Measurements from ENCODE around the gene INKA1. TPM values are rescaled to one million over a fixed set of nuclear protein-coding genes. Genes with fewer than 3 reads are reported as not detected.

The INKA1 gene
- total and polyA plus RNA-seq, 9 of the 15 experiments (the other 6 are each of a cell fraction or from before 2014, with no cell fraction given) = 0.55 to 13.9 (median 6.7) TPM

DNA sequence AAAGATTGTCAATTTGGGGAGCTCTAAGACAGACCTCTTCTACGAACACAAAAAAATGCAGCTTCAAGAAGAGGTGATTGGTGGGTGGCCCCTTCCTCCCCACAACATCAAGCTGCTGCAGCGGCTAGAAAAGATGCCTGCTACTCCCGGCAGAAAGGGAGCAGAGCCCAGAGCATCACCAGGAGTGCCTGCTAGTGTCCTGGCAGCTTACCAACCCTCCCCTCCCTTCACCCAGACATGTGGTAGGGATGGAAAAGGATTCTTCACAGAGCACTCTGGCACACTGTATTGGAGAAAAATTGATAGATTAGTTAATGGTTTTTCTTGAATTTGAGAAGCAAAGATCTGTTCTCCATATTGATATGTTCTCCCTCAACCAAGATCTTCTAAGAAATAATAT lies 27.5 kb upstream of the INKA1 start:
- no CpG with 5 or more reads among the region's 3 CpGs for WGBS (ENCODE audit: insufficient coverage, low coverage, missing lambda C conversion rate)
- H3K27ac ChIP-seq (ENCODE audit: extremely low read depth, low read depth, low read length) = no peak overlapping the region
- ATAC-seq (no peak), DNase-seq (ENCODE audit: extremely low read depth in 1 of 4, low spot score in 3 of 4) (no peak), FAIRE-seq (no peak)
- no TSS peak for BruUV-seq (replicated peaks)
- no peaks in the 10 kb centered on the region for H3K27me3 ChIP-seq (ENCODE audit: control insufficient read depth in 2 of 2, insufficient read depth in 2 of 2, low read length in 2 of 2)
- no peak overlapping the region for H3K4me2 ChIP-seq (ENCODE audit: insufficient read depth, low read length)
- H3K79me2 ChIP-seq (ENCODE audit: control insufficient read depth, insufficient read depth, low read length) = peaks cover 82% of the 10 kb centered on the region
- no peaks in the 10 kb centered on the region; a peak in 2 of 5 replicates for H3K4me1 ChIP-seq (replicated peaks in 1 of 2; ENCODE audit: control insufficient read depth in 2 of 2, insufficient read depth in 2 of 2, low read length in 2 of 2)
- no peak overlapping the region for H2AFZ ChIP-seq (ENCODE audit: low read depth, low read length)
- H3K9me1 ChIP-seq (ENCODE audit: control insufficient read depth, insufficient read depth, low read length) = no peaks in the 10 kb centered on the region
- H3K36me3 ChIP-seq (ENCODE audit: control insufficient read depth, insufficient read depth, low read length) = peaks cover 40% of the 10 kb centered on the region; the same call in 2 of the 3 replicates
- H3K9ac ChIP-seq (ENCODE audit: insufficient read depth in 1 of 2, low read depth in 2 of 2, low read length in 2 of 2) = no peak overlapping the region
- 0 out of 2 replicates have a peak, but pooled peaks cover 3% of the 10 kb centered on the region for H4K20me1 ChIP-seq (replicated peaks; ENCODE audit: control insufficient read depth, insufficient read depth, low read length)
- H3K9me3 ChIP-seq (replicated peaks; ENCODE audit: control insufficient read depth, insufficient read depth, low read depth, low read length) = no peaks in the 10 kb centered on the region
- TF ChIP-seq DACH1 (IDR thresholded peaks at IDR 0.05; ENCODE audit: partially characterized antibody) (no peak), CC2D1A (IDR thresholded peaks at IDR 0.05) (no peak), CBX8 (IDR thresholded peaks at IDR 0.05; ENCODE audit: borderline replicate concordance, extremely low read depth, low read depth, low read length, poor library complexity, severe bottlenecking) (no peak), ZBTB1 (CRISPR knock-in tag; IDR thresholded peaks at IDR 0.05; ENCODE audit: borderline replicate concordance, low read depth) (no peak), ZNF282 (CRISPR knock-in tag; IDR thresholded peaks at IDR 0.05) (no peak), KAT8 (IDR thresholded peaks at IDR 0.05; ENCODE audit: low read depth) (no peak), DMBX1 (CRISPR knock-in tag; IDR thresholded peaks at IDR 0.05; ENCODE audit: borderline replicate concordance) (no peak), PHF20 (IDR thresholded peaks at IDR 0.05; ENCODE audit: partially characterized antibody) (no peak), HMGN3 (IDR thresholded peaks at IDR 0.05; ENCODE audit: borderline replicate concordance, extremely low read depth, insufficient read length, low read depth, low read length) (no peak), DDX20 (tag; IDR thresholded peaks at IDR 0.05; ENCODE audit: low read depth) (no peak), CBFA2T2 (conservative IDR thresholded peaks at IDR 0.05) (no peak)
- TF ChIP-seq, protein P1, sequence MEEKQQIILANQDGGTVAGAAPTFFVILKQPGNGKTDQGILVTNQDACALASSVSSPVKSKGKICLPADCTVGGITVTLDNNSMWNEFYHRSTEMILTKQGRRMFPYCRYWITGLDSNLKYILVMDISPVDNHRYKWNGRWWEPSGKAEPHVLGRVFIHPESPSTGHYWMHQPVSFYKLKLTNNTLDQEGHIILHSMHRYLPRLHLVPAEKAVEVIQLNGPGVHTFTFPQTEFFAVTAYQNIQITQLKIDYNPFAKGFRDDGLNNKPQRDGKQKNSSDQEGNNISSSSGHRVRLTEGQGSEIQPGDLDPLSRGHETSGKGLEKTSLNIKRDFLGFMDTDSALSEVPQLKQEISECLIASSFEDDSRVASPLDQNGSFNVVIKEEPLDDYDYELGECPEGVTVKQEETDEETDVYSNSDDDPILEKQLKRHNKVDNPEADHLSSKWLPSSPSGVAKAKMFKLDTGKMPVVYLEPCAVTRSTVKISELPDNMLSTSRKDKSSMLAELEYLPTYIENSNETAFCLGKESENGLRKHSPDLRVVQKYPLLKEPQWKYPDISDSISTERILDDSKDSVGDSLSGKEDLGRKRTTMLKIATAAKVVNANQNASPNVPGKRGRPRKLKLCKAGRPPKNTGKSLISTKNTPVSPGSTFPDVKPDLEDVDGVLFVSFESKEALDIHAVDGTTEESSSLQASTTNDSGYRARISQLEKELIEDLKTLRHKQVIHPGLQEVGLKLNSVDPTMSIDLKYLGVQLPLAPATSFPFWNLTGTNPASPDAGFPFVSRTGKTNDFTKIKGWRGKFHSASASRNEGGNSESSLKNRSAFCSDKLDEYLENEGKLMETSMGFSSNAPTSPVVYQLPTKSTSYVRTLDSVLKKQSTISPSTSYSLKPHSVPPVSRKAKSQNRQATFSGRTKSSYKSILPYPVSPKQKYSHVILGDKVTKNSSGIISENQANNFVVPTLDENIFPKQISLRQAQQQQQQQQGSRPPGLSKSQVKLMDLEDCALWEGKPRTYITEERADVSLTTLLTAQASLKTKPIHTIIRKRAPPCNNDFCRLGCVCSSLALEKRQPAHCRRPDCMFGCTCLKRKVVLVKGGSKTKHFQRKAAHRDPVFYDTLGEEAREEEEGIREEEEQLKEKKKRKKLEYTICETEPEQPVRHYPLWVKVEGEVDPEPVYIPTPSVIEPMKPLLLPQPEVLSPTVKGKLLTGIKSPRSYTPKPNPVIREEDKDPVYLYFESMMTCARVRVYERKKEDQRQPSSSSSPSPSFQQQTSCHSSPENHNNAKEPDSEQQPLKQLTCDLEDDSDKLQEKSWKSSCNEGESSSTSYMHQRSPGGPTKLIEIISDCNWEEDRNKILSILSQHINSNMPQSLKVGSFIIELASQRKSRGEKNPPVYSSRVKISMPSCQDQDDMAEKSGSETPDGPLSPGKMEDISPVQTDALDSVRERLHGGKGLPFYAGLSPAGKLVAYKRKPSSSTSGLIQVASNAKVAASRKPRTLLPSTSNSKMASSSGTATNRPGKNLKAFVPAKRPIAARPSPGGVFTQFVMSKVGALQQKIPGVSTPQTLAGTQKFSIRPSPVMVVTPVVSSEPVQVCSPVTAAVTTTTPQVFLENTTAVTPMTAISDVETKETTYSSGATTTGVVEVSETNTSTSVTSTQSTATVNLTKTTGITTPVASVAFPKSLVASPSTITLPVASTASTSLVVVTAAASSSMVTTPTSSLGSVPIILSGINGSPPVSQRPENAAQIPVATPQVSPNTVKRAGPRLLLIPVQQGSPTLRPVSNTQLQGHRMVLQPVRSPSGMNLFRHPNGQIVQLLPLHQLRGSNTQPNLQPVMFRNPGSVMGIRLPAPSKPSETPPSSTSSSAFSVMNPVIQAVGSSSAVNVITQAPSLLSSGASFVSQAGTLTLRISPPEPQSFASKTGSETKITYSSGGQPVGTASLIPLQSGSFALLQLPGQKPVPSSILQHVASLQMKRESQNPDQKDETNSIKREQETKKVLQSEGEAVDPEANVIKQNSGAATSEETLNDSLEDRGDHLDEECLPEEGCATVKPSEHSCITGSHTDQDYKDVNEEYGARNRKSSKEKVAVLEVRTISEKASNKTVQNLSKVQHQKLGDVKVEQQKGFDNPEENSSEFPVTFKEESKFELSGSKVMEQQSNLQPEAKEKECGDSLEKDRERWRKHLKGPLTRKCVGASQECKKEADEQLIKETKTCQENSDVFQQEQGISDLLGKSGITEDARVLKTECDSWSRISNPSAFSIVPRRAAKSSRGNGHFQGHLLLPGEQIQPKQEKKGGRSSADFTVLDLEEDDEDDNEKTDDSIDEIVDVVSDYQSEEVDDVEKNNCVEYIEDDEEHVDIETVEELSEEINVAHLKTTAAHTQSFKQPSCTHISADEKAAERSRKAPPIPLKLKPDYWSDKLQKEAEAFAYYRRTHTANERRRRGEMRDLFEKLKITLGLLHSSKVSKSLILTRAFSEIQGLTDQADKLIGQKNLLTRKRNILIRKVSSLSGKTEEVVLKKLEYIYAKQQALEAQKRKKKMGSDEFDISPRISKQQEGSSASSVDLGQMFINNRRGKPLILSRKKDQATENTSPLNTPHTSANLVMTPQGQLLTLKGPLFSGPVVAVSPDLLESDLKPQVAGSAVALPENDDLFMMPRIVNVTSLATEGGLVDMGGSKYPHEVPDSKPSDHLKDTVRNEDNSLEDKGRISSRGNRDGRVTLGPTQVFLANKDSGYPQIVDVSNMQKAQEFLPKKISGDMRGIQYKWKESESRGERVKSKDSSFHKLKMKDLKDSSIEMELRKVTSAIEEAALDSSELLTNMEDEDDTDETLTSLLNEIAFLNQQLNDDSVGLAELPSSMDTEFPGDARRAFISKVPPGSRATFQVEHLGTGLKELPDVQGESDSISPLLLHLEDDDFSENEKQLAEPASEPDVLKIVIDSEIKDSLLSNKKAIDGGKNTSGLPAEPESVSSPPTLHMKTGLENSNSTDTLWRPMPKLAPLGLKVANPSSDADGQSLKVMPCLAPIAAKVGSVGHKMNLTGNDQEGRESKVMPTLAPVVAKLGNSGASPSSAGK (IDR thresholded peaks at IDR 0.05) = no peak
- in situ Hi-C loops (cut with MboI) = no loop called here
- H3K4me3 ChIP-seq = no peak overlapping the region
- CTCF ChIA-PET (ENCODE audit: low intra/inter-chr PET ratio) = no interaction called here
- intact Hi-C loops (cut with micrococcal nuclease) = no loop called here
- POLR2A ChIA-PET = interaction anchor here (0.7 to 2.7 kb wide), 3 partner anchors 8 to 31 kb away, joined by 3 to 12 read pairs (median 5); no protein-coding TSS in a partner anchor

Data from K562 (cell line).